GM11168 (cell line): ENCODE measurements around the gene NTM.

ENCODE experiments used
- in situ Hi-C: fragments of 300-500 bp; cut with MboI; formaldehyde crosslinking; loops from one replicate; pipeline ENCODE4 v1.12.0; 2022; ENCODE audit warnings: low sequenced_read_pairs; ENCODE audit not compliant: unreplicated experiment

NTM gene

GRCh38 chr11:131537196-131537595, 166.8 kb downstream of the NTM start:
- in situ Hi-C loops: no loop called here

GRCh38 chr11:131537748-131538147, 167.3 kb downstream of the NTM start:
- in situ Hi-C loops: no loop called here

GRCh38 chr11:131538322-131538721, 167.9 kb downstream of the NTM start:
- in situ Hi-C loops: no loop called here

- in situ Hi-C loops: no loop called here
Measured at GRCh38 chr11:131540676-131541075, 170.3 kb downstream of the NTM start.

- in situ Hi-C loops: no loop called here
Measured at GRCh38 chr11:131543389-131544025, 173.1 kb downstream of the NTM start.

- in situ Hi-C loops: no loop called here
Measured at GRCh38 chr11:131544591-131544990, 174.2 kb downstream of the NTM start.

- in situ Hi-C loops: no loop called here
Measured at GRCh38 chr11:131546218-131546895, 175.9 kb downstream of the NTM start.

GRCh38 chr11:131549099-131549498, 178.7 kb downstream of the NTM start:
- in situ Hi-C loops: no loop called here

- in situ Hi-C loops: no loop called here
Measured at GRCh38 chr11:131549770-131550169, 179.4 kb downstream of the NTM start.

- in situ Hi-C loops: no loop called here
Measured at GRCh38 chr11:131560287-131560686, 189.9 kb downstream of the NTM start.

- in situ Hi-C loops: no loop called here
Measured at GRCh38 chr11:131561501-131561900, 191.1 kb downstream of the NTM start.

GRCh38 chr11:131561972-131562371, 191.6 kb downstream of the NTM start:
- in situ Hi-C loops: no loop called here

- in situ Hi-C loops: no loop called here
Measured at GRCh38 chr11:131568318-131568717, 197.9 kb downstream of the NTM start.

GRCh38 chr11:131571571-131571970, 201.2 kb downstream of the NTM start:
- in situ Hi-C loops: no loop called here

GRCh38 chr11:131572423-131572822, 202.0 kb downstream of the NTM start:
- in situ Hi-C loops: no loop called here

GRCh38 chr11:131579932-131580387, 209.5 kb downstream of the NTM start:
- in situ Hi-C loops: no loop called here

GRCh38 chr11:131580476-131580875, 210.1 kb downstream of the NTM start:
- in situ Hi-C loops: no loop called here

GRCh38 chr11:131581046-131581445, 210.6 kb downstream of the NTM start:
- in situ Hi-C loops: no loop called here

GRCh38 chr11:131582021-131582525, 211.7 kb downstream of the NTM start:
- in situ Hi-C loops: no loop called here

- in situ Hi-C loops: no loop called here
Measured at GRCh38 chr11:131583421-131583820, 213.0 kb downstream of the NTM start.

GRCh38 chr11:131583938-131584337, 213.5 kb downstream of the NTM start:
- in situ Hi-C loops: no loop called here
